C4-2B (cell line): Measurements from ENCODE around the gene TUBGCP5.

Source experiments
- CTCF ChIP-seq: fragments of 450-650 bp; conservative IDR thresholded peaks from 2 replicates; pipeline ENCODE4 v1.5.1; 2017; ENCODE audit warnings: mild to moderate bottlenecking
- ZFX ChIP-seq: fragments of 450-650 bp; IDR thresholded peaks from 2 replicates; pipeline ENCODE4 v1.6.1; 2017

GRCh38 chr15:22956978-22957260 lies 82.5 kb downstream of the TUBGCP5 start:
- TF ChIP-seq CTCF (no peak), ZFX (no peak)
